HG02623 (cell line): ENCODE data around the gene TIA1.
"Not testable (repeated sequence)": the region's sequence is repeated elsewhere in the genome, so short reads cannot be mapped to it uniquely, and the experiment has no call there.

Source experiments
- ATAC-seq: cut with Tn5 transposase; IDR thresholded peaks from one replicate; pipeline ENCODE4 v1.9.1; 2021; ENCODE audit warnings: moderate library complexity; ENCODE audit not compliant: unreplicated experiment

TIA1 gene

GRCh38 chr2:70248181-70248847 is at the start of gene TIA1:
TSS of gene TIA1 (minus strand) at chr2:70248628. CDS start at chr2:70248430, 198 bp downstream.
- peak; percentile 95 for ATAC-seq

DNA sequence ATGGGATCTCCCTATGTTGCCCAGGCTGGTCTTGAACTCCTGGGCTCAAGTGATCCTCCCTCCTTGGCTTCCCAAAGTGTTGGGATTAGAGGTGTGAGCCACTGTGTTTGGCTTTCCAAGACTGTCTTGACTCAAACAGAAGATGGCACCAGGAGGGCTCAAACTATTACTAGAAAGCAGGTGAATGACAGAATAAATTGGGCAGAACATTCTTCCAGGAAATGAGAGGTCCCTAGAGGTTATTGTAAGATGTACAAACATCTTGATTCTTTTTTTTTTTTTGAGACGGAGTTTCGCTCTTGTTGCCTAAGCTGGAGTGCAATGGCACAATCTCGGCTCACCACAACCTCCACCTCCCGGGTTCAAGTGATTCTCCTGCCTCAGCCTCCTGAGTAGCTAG is 49.4 kb upstream of the TIA1 start:
- not testable (repeated sequence) for ATAC-seq

DNA sequence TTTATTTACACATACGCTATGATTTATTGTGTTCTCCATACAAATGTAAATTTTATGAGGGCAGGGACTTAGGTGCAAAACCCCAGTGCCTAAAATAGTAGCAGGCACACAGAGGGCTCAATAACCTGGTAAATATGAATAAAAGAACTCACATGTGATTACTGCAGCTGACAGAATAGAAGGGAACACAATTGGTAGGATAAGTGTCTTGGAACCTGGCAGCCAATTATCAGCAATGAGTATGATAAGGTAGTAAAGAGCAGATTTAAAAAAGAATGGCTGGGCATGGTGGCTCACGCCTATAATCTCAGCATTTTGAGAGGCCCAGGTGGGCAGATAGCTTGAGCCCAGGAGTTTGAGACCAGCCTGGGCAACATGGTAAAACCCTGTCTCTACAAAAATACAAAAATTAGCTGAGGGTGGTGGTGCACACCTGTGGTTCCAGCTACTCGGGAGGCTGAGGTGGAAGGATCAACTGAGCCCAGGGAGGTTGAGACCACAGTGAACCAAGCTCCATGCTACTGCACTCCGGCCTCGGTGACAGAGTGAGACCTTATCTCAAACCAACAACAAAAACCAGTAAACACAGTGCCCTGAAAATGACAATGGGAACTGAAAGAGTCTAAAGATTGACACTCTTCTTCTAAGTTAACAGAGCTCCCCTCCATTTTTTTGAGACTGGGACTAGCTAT is 35.2 kb upstream of the TIA1 start:
- ATAC-seq: no peak

GRCh38 chr2:70282439-70282838 is 34.0 kb upstream of the TIA1 start:
- ATAC-seq: no peak

GRCh38 chr2:70280242-70280798 is 31.9 kb upstream of the TIA1 start:
- no peak for ATAC-seq

DNA sequence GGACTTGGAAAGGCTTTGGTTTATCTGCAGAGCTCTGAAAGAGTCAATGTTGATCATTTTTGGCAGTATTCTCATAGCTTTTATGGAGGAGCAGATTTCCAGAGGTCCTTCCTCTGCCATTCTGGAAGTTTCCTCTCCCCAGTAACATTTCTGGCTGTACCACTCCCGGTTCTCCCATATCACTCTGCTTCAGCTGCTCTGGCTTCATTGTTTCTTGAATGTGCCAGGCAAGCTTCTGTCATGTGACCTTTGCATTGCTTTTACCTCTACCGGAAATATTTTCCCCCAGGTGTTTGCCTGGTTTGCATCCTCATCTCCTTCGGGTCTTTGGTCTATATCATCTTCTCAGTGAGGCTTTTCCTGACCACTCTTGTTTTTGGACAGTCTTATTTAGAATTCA is 21.9 kb upstream of the TIA1 start:
- ATAC-seq: no peak

DNA sequence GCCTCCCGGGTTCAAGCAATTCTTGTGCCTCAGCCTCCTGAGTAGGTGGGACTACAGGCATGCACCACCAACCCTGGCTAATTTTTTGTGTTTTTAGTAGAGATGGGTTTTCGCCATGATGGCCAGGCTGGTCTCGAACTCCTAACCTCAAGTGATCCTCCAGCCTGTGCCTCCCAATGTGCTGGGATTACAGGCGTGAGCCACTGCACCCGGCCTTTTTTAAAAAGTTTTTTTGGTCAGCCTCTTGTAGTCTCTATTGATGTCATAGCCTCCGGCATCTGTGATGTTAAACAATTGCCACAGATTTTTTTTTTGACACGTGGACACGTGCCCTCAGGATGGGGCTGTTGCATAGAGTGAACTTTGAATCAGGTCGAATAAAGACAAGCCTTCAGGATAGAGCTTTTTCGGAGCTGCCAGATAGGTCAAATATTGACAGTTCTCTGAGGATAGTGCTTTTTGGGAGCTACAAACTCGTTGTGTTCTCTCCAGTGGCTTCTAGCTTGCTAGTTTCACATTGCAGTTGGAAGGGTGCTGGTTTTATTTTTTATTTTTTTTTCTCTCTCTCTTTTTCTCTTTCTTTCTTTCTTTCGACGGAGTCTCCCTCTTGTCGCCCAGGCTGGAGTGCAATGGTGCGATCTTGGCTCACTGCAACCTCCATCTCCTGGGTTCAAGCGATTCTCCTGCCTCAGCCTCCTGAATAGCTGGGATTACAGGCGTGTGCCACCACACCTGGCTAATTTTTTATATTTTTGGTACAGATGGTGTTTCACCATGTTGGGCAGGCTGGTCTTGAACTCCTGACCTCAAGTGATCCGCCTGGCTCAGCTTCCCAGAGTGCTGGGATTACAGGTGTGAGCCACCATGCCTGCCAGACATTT is 21.2 kb upstream of the TIA1 start:
- ATAC-seq: not testable (repeated sequence)

DNA sequence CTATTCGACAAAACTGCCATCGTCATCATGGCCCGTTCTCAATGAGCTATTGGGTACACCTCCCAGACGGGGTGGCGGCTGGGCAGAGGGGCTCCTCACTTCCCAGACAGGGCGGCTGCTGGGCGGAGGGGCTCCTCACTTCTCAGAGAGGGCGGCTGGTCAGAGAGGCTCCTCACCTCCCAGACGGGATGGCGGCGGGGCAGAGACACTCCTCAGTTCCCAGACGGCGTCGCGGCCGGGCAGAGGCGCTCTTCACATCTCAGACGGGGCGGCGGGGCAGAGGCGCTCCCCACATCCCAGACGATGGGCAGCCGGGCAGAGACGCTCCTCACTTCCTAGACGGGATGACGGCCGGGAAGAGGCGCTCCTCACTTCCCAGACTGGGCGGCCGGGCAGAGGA is 18.5 kb upstream of the TIA1 start:
- ATAC-seq: not testable (repeated sequence)

- ATAC-seq: no peak
These were observed 13.1 kb upstream of the TIA1 start for GRCh38 chr2:70261501-70261900.

- ATAC-seq: peak; percentile 17
These were observed 10.1 kb upstream of the TIA1 start for GRCh38 chr2:70258532-70258875.

- no peak for ATAC-seq
These were observed 7.3 kb upstream of the TIA1 start for GRCh38 chr2:70255637-70256314.

GRCh38 chr2:70250434-70250833 is 2.0 kb upstream of the TIA1 start:
- no peak for ATAC-seq

GRCh38 chr2:70247364-70248180 is 856 bp downstream of the TIA1 start:
- ATAC-seq: no peak

DNA sequence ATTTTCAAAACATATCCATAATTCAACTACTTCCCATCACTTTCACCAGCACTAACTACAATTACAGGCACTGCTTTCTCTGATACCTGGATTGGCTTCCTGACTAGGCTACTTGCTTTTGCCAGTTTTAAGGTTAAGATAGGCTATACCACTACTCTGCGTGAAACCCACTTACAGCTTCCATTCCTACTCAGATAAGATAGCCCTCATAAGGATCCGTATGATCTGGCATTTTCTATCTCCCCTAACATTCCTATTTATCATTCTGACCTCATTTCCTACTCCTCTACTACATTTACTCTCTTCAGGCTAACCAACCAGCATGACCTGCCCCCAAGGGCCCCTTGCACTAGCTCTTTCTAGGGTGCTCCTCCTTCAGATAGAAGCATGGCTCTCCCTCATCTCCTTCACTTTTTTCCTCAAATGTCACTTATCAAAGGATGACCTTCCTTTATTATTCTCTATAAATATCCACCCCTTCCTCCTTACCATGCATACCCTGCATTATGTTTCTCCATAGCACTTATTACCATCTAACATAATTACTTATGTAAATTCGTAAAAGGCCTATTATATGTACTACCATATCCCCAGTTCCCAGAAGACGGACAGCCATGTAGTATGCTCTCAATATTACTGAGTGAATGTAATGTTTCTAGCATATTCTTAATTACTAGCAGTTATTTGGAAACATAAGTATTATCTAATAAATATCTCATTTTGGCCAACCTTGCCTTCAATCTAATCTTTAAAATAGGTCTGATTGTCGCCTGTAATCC is 4.4 kb downstream of the TIA1 start:
- no peak for ATAC-seq

- no peak for ATAC-seq
These were observed 5.9 kb downstream of the TIA1 start for GRCh38 chr2:70242552-70242951.

DNA sequence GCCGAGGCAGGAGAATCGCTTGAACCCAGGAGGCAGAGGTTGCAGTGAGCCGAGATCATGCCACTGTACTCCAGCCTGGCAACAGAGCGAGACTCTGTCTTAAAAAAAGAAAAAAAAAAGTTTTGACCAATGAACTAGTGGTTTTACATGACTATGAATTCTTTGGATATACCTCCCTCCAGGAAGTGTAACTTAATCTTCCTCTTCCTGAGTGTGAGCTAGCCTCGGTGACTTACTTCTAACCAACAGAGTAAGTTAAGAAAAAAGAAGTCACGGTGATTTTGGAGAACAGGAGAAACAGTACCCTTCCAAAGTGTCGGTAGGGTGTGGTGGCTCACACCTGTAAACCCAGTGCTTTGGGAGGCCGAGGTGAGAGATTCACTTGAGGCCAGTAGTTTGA is 7.1 kb downstream of the TIA1 start:
- no peak for ATAC-seq

DNA sequence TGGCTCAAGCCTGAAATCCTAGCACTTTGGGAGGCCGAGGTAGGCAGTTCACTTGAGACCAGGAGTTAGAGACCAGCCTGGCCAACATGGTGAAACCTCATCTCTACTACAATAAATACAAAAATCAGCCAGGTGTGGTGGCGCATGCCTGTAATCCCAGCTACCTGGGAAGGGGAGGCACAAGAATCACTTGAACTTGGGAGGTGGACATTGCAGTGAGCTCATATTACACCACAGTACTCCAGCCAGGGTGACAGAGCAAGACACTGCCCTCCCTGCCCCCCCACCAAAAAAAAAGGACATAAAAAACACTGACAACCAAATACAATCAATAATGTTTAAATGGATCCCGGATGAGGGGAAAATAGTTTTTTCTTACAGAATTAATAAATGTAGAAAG is 7.8 kb downstream of the TIA1 start:
- ATAC-seq: no peak

DNA sequence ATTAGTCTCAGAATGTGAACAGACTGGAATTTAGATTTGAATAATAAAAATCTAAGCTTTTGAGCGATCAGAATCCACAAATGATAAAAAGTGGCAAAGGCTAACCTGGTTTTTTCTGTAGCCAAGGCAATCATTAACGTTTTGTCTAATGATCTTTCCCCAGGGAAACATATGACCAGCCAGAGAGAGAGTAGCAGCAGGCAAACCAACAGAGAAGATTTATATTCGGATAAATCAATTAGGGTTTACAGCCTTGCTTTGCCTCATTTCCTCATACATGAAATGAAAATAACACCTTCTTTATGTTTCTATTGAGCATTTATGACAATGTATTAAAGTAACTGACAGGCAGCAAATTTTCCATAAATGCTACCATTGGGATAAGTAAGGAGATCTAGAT is 14.5 kb downstream of the TIA1 start:
- ATAC-seq: no peak

DNA sequence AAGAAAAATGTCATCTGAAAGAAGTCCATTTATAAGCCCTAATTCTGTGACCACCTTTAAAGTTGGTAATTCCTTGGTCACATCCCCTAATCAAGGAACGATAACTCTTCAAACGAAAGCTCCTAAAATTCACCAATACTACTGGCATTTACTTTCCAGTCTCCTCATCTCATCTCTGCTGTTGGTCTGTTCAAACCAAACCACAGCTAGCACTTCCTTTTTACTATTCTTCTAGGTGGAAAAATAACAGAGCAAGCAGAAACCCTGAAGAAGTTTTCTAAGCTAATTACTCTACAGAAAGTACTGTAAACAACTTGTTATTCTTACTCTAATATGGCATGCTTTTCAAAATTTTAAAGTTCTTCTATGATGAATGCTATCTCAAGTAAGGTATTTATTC is 21.6 kb downstream of the TIA1 start:
- no peak for ATAC-seq
